ENCODE data around the gene MFSD11. TPM values are rescaled to one million over a fixed set of nuclear protein-coding genes. Genes with fewer than 3 reads are reported as not detected.
"Not testable (repeated sequence)": the region's sequence is repeated elsewhere in the genome, so short reads cannot be mapped to it uniquely, and the experiment has no call there.

The MFSD11 gene
- total RNA-seq, 4 donors from 2014 or later, result 34.1 to 53.3 (median 44.3) TPM

DNA sequence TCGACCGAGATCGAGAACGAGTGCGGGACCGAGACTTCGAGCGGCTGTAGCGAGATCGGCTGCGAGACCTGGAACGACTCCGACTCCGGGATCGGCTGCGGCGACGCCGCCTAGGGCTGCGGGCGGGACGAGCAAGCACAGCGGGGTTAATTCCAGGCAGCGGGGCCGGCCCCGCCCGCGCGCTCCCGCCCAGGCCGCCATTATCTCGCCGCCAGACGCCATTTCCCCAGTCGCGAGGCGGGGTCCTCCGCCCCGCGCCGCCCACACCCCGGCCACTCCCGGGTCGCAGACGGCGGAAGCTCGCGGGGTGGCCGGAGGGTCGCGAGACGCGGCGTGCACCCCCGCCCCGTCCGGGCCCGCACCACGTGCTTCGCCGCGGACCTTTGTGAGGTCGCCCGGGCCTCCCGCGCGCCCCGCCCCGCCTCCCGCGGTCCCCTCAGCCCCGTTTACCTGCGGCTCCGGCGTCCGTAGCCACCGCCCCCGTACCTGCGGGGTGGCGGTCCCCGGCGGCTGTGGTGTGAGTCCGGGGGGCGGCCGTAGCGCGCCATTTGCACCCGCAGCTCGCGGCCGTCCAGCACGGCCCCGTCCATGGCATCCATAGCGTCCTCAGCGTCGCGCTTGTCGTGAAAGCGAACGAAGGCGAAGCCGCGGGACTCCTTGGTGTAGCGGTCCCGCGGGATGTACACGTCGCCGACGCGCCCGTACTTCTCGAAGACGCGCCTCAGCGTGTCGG, 1.4 kb upstream of the MFSD11 start:
- peaks cover 21 to 32% of the 10 kb centered on the region in 2 donors for H3K36me3 ChIP-seq
- TF ChIP-seq POLR2A (IDR thresholded peaks at IDR 0.05), result peak in 1 of 2 donors; percentile 63
- TF ChIP-seq, protein P1, sequence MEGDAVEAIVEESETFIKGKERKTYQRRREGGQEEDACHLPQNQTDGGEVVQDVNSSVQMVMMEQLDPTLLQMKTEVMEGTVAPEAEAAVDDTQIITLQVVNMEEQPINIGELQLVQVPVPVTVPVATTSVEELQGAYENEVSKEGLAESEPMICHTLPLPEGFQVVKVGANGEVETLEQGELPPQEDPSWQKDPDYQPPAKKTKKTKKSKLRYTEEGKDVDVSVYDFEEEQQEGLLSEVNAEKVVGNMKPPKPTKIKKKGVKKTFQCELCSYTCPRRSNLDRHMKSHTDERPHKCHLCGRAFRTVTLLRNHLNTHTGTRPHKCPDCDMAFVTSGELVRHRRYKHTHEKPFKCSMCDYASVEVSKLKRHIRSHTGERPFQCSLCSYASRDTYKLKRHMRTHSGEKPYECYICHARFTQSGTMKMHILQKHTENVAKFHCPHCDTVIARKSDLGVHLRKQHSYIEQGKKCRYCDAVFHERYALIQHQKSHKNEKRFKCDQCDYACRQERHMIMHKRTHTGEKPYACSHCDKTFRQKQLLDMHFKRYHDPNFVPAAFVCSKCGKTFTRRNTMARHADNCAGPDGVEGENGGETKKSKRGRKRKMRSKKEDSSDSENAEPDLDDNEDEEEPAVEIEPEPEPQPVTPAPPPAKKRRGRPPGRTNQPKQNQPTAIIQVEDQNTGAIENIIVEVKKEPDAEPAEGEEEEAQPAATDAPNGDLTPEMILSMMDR (IDR thresholded peaks at IDR 0.05), result peak in 2 of 6 experiments; percentile 13 to 24
- intact Hi-C loops (cut with DNase I), result no loop called here
- WGBS, 2 donors, result 0% methylated on average over 22 of the region's 117 CpGs; no CpG with 5 or more reads in 1 of the 2 donors
- DNase-seq, result peak; percentile 73 to 75
- H3K27me3 ChIP-seq, result no peaks in the 10 kb centered on the region
- no peaks in the 10 kb centered on the region for H3K9me3 ChIP-seq
- peaks cover 34 to 47% of the 10 kb centered on the region in 2 donors for H3K4me1 ChIP-seq
- H3K4me3 ChIP-seq (replicated peaks in 1 of 3), result peak overlapping the region; percentile 83 to 98 (median 94)
- H3K27ac ChIP-seq, result peak overlapping the region; percentile 96 to 99 (median 97)

DNA sequence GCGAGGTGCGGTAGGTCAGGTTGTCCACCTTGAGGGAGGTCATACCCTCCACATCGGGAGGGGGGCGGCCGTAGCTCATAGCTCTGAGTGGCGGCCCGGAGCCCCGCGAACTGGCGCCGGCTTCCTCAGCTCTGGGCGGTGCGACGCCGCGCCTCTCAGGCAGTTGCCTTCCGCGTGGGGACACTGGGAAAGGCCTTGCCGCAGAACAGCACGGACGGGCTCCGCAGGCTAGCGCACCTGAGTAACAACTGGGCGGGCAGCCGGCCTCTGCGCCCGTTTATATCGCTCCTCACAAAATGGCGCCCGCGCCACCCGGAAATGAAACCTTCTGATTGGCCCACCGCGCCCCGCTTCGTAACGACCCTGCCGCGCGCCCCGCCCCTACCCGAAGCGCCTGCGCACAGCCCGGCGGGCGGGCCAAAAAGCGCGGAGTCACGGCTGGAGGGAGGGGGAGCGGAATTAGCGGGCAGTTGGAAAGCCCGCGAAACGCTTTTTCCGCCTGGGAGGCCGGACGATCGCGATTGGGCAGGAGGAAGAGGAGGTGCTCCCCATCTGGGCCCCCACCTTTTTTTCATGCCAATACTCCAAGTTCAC, 740 bp upstream of the MFSD11 start, which contains the start of gene SRSF2:
Gene SRSF2 (minus strand): TSS at position 250 of the 594 bp plus-strand sequence. CDS start 171 bp downstream, at position 79.
- Histone ChIP-seq H3K4me1 (peaks cover 34 to 42% of the 10 kb centered on the region in 2 donors), H3K4me3 (replicated peaks in 1 of 3) (peak within 1 kb of the TSS; percentile 83 to 98 (median 94)), H3K27ac (peak within 1 kb of the TSS; percentile 96 to 99 (median 97)), H3K9me3 (no peaks in the 10 kb centered on the region), H3K36me3 (peaks cover 23 to 36% of the 10 kb centered on the region in 2 donors), H3K27me3 (no peaks in the 10 kb centered on the region)
- intact Hi-C loops (cut with DNase I), result no loop called here
- TF ChIP-seq POLR2A (IDR thresholded peaks at IDR 0.05), result peak; percentile 100
- TF ChIP-seq, protein P1 (IDR thresholded peaks at IDR 0.05), result peak in 1 of 6 experiments; percentile 6
- 0 to 2% methylated on average over 19 to 21 of the region's 60 CpGs for WGBS, 2 donors
- peak; percentile 98 for DNase-seq

DNA sequence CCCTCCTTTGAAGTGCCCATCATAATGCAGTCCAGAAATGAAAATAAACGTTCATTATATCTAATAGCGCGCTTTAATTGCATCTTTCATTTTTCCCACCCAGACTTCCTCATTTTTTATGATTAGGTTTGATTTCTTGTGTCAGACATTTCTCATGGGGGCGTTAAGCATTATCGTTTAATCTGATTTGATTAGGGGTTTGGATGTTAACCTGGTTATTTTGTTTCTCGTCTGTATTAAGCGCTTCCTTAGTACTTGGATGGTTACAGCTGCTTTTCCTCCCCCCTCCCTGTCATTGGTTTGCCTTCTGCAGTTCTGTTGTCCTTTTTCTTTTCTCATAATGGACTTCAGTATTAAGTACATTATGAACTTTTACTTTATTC, 540 bp downstream of the MFSD11 start:
- H3K36me3 ChIP-seq, result peaks cover 26% of the 10 kb centered on the region in 2 donors
- no peak for TF ChIP-seq POLR2A (IDR thresholded peaks at IDR 0.05)
- no peaks in the 10 kb centered on the region for H3K27me3 ChIP-seq
- H3K4me1 ChIP-seq, result peaks cover 31% of the 10 kb centered on the region in 2 donors
- intact Hi-C loops (cut with DNase I), result no loop called here
- WGBS, 2 donors, result 1% methylated on average over 7 of the region's 7 CpGs
- H3K4me3 ChIP-seq (replicated peaks in 1 of 3), result peak overlapping the region; percentile 9 to 98 (median 68)
- H3K27ac ChIP-seq, result peak overlapping the region; percentile 90 to 99 (median 92)
- DNase-seq, result no peak
- H3K9me3 ChIP-seq, result no peaks in the 10 kb centered on the region

DNA sequence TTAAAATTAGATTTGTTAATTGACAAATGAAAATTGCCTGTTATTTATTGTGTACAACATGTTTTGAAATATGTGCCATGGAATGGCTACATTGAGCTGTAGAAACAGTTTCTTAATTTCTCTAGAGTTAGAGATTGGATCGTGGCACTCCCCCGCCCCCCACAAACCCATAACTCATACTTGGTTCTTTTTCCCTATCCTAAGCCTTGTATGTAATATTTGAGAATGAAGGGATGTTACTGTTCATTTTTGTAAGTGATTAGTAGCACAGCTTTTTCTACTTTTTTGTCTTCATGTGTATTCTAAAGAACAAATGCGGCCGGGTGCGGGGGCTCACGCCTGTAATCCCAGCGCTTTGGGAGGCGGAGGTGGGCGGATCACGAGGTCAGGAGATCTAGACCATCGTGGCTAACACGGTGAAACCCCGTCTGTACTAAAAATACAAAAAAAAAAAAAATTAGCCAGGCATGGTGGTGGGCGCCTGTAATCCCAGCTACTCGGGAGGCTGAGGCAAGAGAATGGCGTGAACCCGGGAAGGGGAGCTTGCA, 1.7 kb downstream of the MFSD11 start:
- 90 to 91% methylated on average over 17 of the region's 17 CpGs for WGBS, 2 donors
- H3K9me3 ChIP-seq; H3K4me3 ChIP-seq (replicated peaks in 1 of 3); DNase-seq; H3K27ac ChIP-seq; H3K27me3 ChIP-seq; intact Hi-C loops (cut with DNase I): not testable (repeated sequence)
- Histone ChIP-seq H3K36me3 (peaks cover 24% of the 10 kb centered on the region in 2 donors), H3K4me1 (peaks cover 19 to 21% of the 10 kb centered on the region in 2 donors)

DNA sequence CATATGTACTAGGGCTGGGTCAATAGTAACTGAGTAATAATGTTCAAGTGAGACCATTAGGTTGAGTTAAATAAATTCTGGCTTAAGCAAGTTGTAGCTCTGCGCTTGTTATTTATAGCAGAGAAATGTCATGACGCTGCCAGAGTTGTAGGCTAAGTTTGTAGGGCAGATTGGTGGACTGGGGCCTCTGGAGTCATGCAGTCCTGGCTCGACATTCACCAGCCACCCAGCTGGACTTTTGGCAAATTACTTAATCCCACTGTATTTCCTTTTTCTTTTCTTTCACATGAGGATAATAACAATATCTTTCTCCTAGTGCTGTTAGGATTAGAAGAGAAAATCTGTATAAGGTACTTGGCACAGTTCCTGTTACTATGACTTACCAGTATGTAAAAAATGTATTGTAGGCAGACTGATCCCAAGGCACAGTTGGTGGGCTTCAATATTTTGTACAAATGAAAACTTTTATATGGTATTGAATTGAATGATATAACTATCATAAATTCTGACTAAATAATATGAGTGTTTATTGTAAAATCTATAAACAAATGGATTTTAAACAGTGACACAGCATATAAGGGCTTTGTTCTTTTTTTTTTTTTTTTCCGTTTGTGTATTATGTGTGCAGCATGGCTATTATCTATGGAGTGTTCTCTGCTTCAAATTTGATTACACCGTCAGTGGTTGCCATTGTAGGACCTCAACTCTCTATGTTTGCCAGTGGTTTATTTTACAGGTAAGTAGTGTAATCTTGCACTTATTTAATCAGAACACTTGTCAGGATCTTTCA, 2.6 kb downstream of the MFSD11 start:
- intact Hi-C loops (cut with DNase I), result no loop called here
- no peak overlapping the region for H3K27ac ChIP-seq
- 74 to 82% methylated on average over 5 of the region's 5 CpGs for WGBS, 2 donors

More for the DNA sequence above, 2.6 kb downstream of the MFSD11 start:
- DNase-seq, result no peak
- Histone ChIP-seq H3K36me3 (peaks cover 20 to 27% of the 10 kb centered on the region in 2 donors), H3K27me3 (no peaks in the 10 kb centered on the region), H3K9me3 (no peaks in the 10 kb centered on the region), H3K4me3 (replicated peaks in 1 of 3) (no peak overlapping the region), H3K4me1 (peaks cover 10 to 13% of the 10 kb centered on the region in 2 donors)
- TF ChIP-seq, protein P1 (IDR thresholded peaks at IDR 0.05), result no peak
- no peak for TF ChIP-seq POLR2A (IDR thresholded peaks at IDR 0.05)

Measured in thyroid gland (tissue), 4 donors.